Epithelial cell of esophagus (primary cell): ENCODE measurements around the gene AP2A2.

Experiments
- DNase-seq: peaks from one replicate; pipeline ENCODE4 v3.0.0; 2010; ENCODE audit warnings: low read depth
- H3K4me3 ChIP-seq: 2 replicates; pipeline ENCODE4 v1.5.1; 2011; ENCODE audit warnings: mild to moderate bottlenecking, low read length, control low read depth
- CTCF ChIP-seq: IDR thresholded peaks from 2 replicates; pipeline ENCODE4 v1.5.1; 2011; ENCODE audit warnings: low read depth, mild to moderate bottlenecking, low read length, control low read depth, inconsistent platforms; ENCODE audit not compliant: insufficient read depth; ENCODE audit errors: missing control alignments

The AP2A2 gene

GRCh38 chr11:1022411-1022810 lies 96.7 kb downstream of the AP2A2 start:
- no peak for TF ChIP-seq CTCF
- DNase-seq, result no peak
- H3K4me3 ChIP-seq, result no peak overlapping the region

- DNase-seq, result no peak
- no peak overlapping the region for H3K4me3 ChIP-seq
- TF ChIP-seq CTCF, result no peak
Observed at GRCh38 chr11:1022908-1023810, 97.5 kb downstream of the AP2A2 start.

GRCh38 chr11:1023811-1024596 lies 98.3 kb downstream of the AP2A2 start:
- no peak for DNase-seq
- H3K4me3 ChIP-seq, result no peak overlapping the region
- no peak for TF ChIP-seq CTCF

GRCh38 chr11:1024597-1025409 lies 99.1 kb downstream of the AP2A2 start:
- TF ChIP-seq CTCF, result no peak
- no peak overlapping the region for H3K4me3 ChIP-seq
- no peak for DNase-seq

- TF ChIP-seq CTCF, result no peak
- no peak overlapping the region for H3K4me3 ChIP-seq
- DNase-seq, result no peak
Observed at GRCh38 chr11:1025410-1026162, 99.9 kb downstream of the AP2A2 start.

GRCh38 chr11:1026163-1026450 lies 100.4 kb downstream of the AP2A2 start:
- no peak overlapping the region for H3K4me3 ChIP-seq
- no peak for DNase-seq
- no peak for TF ChIP-seq CTCF
